HG03025 (cell line): ENCODE measurements around the gene MCCC2.
"Not testable (repeated sequence)": the region's sequence is repeated elsewhere in the genome, so short reads cannot be mapped to it uniquely, and the experiment has no call there.

Source experiments
- ATAC-seq: cut with Tn5 transposase; IDR thresholded peaks from one replicate; pipeline ENCODE4 v1.9.1; 2021; ENCODE audit warnings: mild to moderate bottlenecking, moderate library complexity; ENCODE audit not compliant: unreplicated experiment, low FRiP score

The MCCC2 gene

GRCh38 chr5:71596169-71596568, 9.0 kb downstream of the MCCC2 start:
- ATAC-seq = no peak

GRCh38 chr5:71597001-71597400, 9.9 kb downstream of the MCCC2 start:
- no peak for ATAC-seq

- no peak for ATAC-seq
Observed at GRCh38 chr5:71600783-71601182, 13.6 kb downstream of the MCCC2 start.

GRCh38 chr5:71601222-71602026, 14.3 kb downstream of the MCCC2 start:
- ATAC-seq = peak; percentile 97

- not testable (repeated sequence) for ATAC-seq
Observed at GRCh38 chr5:71609916-71610315, 22.8 kb downstream of the MCCC2 start.

GRCh38 chr5:71615809-71616208, 28.7 kb downstream of the MCCC2 start:
- ATAC-seq = no peak

GRCh38 chr5:71620630-71621029, 33.5 kb downstream of the MCCC2 start:
- no peak for ATAC-seq

GRCh38 chr5:71621268-71621667, 34.1 kb downstream of the MCCC2 start:
- ATAC-seq = no peak

- ATAC-seq = no peak
Observed at GRCh38 chr5:71621741-71622140, 34.6 kb downstream of the MCCC2 start.

- no peak for ATAC-seq
Observed at GRCh38 chr5:71623221-71623794, 36.2 kb downstream of the MCCC2 start.

- ATAC-seq = no peak
Observed at GRCh38 chr5:71629950-71630349, 42.8 kb downstream of the MCCC2 start.

- ATAC-seq = no peak
Observed at GRCh38 chr5:71631070-71631469, 43.9 kb downstream of the MCCC2 start.

- ATAC-seq = no peak
Observed at GRCh38 chr5:71632168-71632567, 45.0 kb downstream of the MCCC2 start.

- ATAC-seq = no peak
Observed at GRCh38 chr5:71633255-71634155, 46.4 kb downstream of the MCCC2 start.

GRCh38 chr5:71637133-71637532, 50.0 kb downstream of the MCCC2 start:
- ATAC-seq = no peak

GRCh38 chr5:71640408-71640807, 53.3 kb downstream of the MCCC2 start:
- no peak for ATAC-seq

GRCh38 chr5:71645030-71645429, 57.9 kb downstream of the MCCC2 start:
- ATAC-seq = no peak

GRCh38 chr5:71650940-71651339, 63.8 kb downstream of the MCCC2 start:
- not testable (repeated sequence) for ATAC-seq

GRCh38 chr5:71651579-71651978, 64.4 kb downstream of the MCCC2 start:
- ATAC-seq = no peak

- no peak for ATAC-seq
Observed at GRCh38 chr5:71652349-71652748, 65.2 kb downstream of the MCCC2 start.
